HCT116 (cell line): Measurements from ENCODE around the gene TOGARAM1. TPM values are rescaled to one million over a fixed set of nuclear protein-coding genes. Genes with fewer than 3 reads are reported as not detected.

Experiments used
- ATAC-seq: fragments of 200-7000 bp; cut with Tn5 transposase; 2 replicates; pipeline ENCODE4 v1.9.1; 2020; ENCODE audit warnings: mild to moderate bottlenecking, moderate library complexity
- BruUV-seq: library from RNA; stranded (reverse); fragments of 400-500 nt; replicated peaks from 2 replicates; lab custom pipeline; 2021; lab: Mats Ljungman, UMichigan
- CTCF ChIA-PET: fragments of 300-600 bp; sonication (Branson Sonifier 250); formaldehyde crosslinking; loops from one replicate; lab custom pipeline; 2021; ENCODE audit warnings: antibody characterized with exemption; lab: Charles Lee
- POLR2A ChIA-PET: fragments of 300-600, 350-600 bp; sonication (Branson Sonifier 250); formaldehyde crosslinking; loops from one replicate; lab custom pipeline; 2021; ENCODE audit warnings: antibody characterized with exemption; lab: Charles Lee
- RAD21 ChIA-PET, 2 experiments: fragments of 300-600 bp; sonication (Branson Sonifier 250); formaldehyde crosslinking; loops; one replicate each; lab custom pipeline; 2023; ENCODE audit warnings: low total read pairs in 2 of 2; ENCODE audit not compliant: uncharacterized antibody in 2 of 2, unreplicated experiment in 2 of 2, low non-redundant PET in 1 of 2; lab: Charles Lee
- DNase-seq: peaks from one replicate; pipeline ENCODE4 v3.0.0-alpha.2; 2010; ENCODE audit warnings: low read depth, low spot score
- H2AFZ ChIP-seq: fragments of 200-600 bp; shearing (Covaris generic), sonication (generic); 2 replicates; pipeline ENCODE4 v1.6.1; 2017; ENCODE audit warnings: low read depth, mixed run types, mixed read lengths, antibody characterized with exemption, low read length; ENCODE audit not compliant: poor library complexity, severe bottlenecking
- H3K27ac ChIP-seq: 2 replicates; pipeline ENCODE4 v1.5.1; 2012; ENCODE audit warnings: low read depth, low read length
- H3K27me3 ChIP-seq: fragments of 200-600 bp; sonication (generic); 2 replicates; pipeline ENCODE4 v1.6.1; 2016; ENCODE audit warnings: mixed run types, low read length, mixed read lengths; ENCODE audit not compliant: insufficient read depth
- H3K36me3 ChIP-seq, 2 experiments: fragments of 200-500 bp in 1 of 2; fragments of 200-600 bp in 1 of 2; sonication (Bioruptor generic) in 1 of 2; sonication (generic) in 1 of 2; 2 replicates each; pipeline versions ENCODE4 v1.5.1 to v1.6.1; 2014 to 2016; ENCODE audit warnings: low read length in 2 of 2, inconsistent platforms in 1 of 2, mixed read lengths in 1 of 2, mixed run types in 1 of 2; ENCODE audit not compliant: insufficient read depth in 2 of 2, control insufficient read depth in 1 of 2
- H3K4me1 ChIP-seq, 2 experiments: fragments of 200-600 bp in 1 of 2; sonication (generic) in 1 of 2; 2 replicates each; pipeline versions ENCODE4 v1.5.1 to v1.6.1; 2012 to 2017; ENCODE audit warnings: low read length in 2 of 2, inconsistent platforms in 1 of 2, mild to moderate bottlenecking in 1 of 2, mixed read lengths in 1 of 2, mixed run types in 1 of 2, moderate library complexity in 1 of 2; ENCODE audit not compliant: insufficient read depth in 2 of 2, control insufficient read depth in 1 of 2
- H3K4me2 ChIP-seq: fragments of 200-600 bp; sonication (generic); 2 replicates; pipeline ENCODE4 v1.6.1; 2017; ENCODE audit warnings: mixed run types, low read length, mixed read lengths
- H3K4me3 ChIP-seq, 2 experiments: fragments of 200-600 bp in 1 of 2; sonication (generic) in 1 of 2; replicated peaks in 1 of 2; 2 replicates each; pipeline ENCODE4 v1.5.1; 2011 to 2016; ENCODE audit warnings: low read length in 2 of 2, control low read depth in 1 of 2, low read depth in 1 of 2, mild to moderate bottlenecking in 1 of 2, mixed read lengths in 1 of 2, mixed run types in 1 of 2
- H3K79me2 ChIP-seq: fragments of 200-600 bp; sonication (generic); 2 replicates; pipeline ENCODE4 v1.6.1; 2017; ENCODE audit warnings: mild to moderate bottlenecking, mixed run types, low read length, moderate library complexity, mixed read lengths; ENCODE audit not compliant: insufficient read depth
- H3K9ac ChIP-seq: fragments of 200-600 bp; sonication (generic); 2 replicates; pipeline ENCODE4 v1.6.1; 2016; ENCODE audit warnings: low read length, mixed read lengths
- H3K9me2 ChIP-seq: fragments of 200-600 bp; sonication (generic), shearing (Covaris generic); 2 replicates; pipeline ENCODE4 v1.6.1; 2017; ENCODE audit warnings: mixed run types, mild to moderate bottlenecking, moderate library complexity; ENCODE audit not compliant: insufficient read depth
- H3K9me3 ChIP-seq, 2 experiments: fragments of 200-500 bp in 1 of 2; fragments of 200-600 bp in 1 of 2; sonication (Bioruptor generic) in 1 of 2; sonication (generic) in 1 of 2; 2 replicates each; pipeline ENCODE4 v1.6.1; 2014 to 2017; ENCODE audit warnings: low read length in 2 of 2, mixed read lengths in 2 of 2, inconsistent platforms in 1 of 2, low read depth in 1 of 2, mild to moderate bottlenecking in 1 of 2, mixed run types in 1 of 2, moderate library complexity in 1 of 2; ENCODE audit not compliant: control insufficient read depth in 1 of 2, insufficient read depth in 1 of 2
- H4K20me1 ChIP-seq: fragments of 200-600 bp; sonication (generic), shearing (Covaris generic); 2 replicates; pipeline ENCODE4 v1.6.1; 2017; ENCODE audit warnings: mixed run types, mild to moderate bottlenecking, moderate library complexity; ENCODE audit not compliant: insufficient read depth
- CBX3 ChIP-seq: IDR thresholded peaks from 2 replicates; pipeline ENCODE4 v1.6.1; 2012; ENCODE audit warnings: low read depth
- CEBPB ChIP-seq: IDR thresholded peaks from 2 replicates; pipeline ENCODE4 v1.6.1; 2012; ENCODE audit warnings: low read depth
- CTCF ChIP-seq, 3 experiments: fragments of 200-600 bp in 1 of 3; sonication (generic) in 1 of 3; IDR thresholded peaks in 2 of 3; conservative IDR thresholded peaks in 1 of 3; 2 replicates each; pipeline ENCODE4 v1.5.1; 2012 to 2017; ENCODE audit warnings: low read depth in 2 of 3, low read length in 2 of 3, antibody characterized with exemption in 1 of 3, borderline replicate concordance in 1 of 3, control low read depth in 1 of 3, mild to moderate bottlenecking in 1 of 3, mixed read lengths in 1 of 3, mixed run types in 1 of 3, moderate library complexity in 1 of 3; ENCODE audit not compliant: insufficient read depth in 1 of 3
- EGR1 ChIP-seq: IDR thresholded peaks from 2 replicates; pipeline ENCODE4 v1.6.1; 2012; ENCODE audit warnings: low read depth
- ELF1 ChIP-seq: IDR thresholded peaks from 2 replicates; pipeline ENCODE4 v1.6.1; 2012; ENCODE audit warnings: low read depth, borderline replicate concordance
- EZH2 ChIP-seq: fragments of 200-600 bp; sonication (generic); IDR thresholded peaks from 2 replicates; pipeline ENCODE4 v1.6.1; 2017; ENCODE audit warnings: antibody characterized with exemption, mixed run types
- JUND ChIP-seq: IDR thresholded peaks from 2 replicates; pipeline ENCODE4 v1.6.1; 2012
- RAD21 ChIP-seq: IDR thresholded peaks from 2 replicates; pipeline ENCODE4 v1.6.1; 2012; ENCODE audit warnings: low read depth, mild to moderate bottlenecking
- SIN3A ChIP-seq: IDR thresholded peaks from 2 replicates; pipeline ENCODE4 v1.6.1; 2012; ENCODE audit warnings: low read depth
- SP1 ChIP-seq: IDR thresholded peaks from 2 replicates; pipeline ENCODE4 v1.6.1; 2012; ENCODE audit warnings: low read depth
- SRF ChIP-seq: IDR thresholded peaks from 2 replicates; pipeline ENCODE4 v1.6.1; 2012; ENCODE audit warnings: low read depth
- TCF7L2 ChIP-seq: IDR thresholded peaks from 2 replicates; pipeline ENCODE4 v1.7.0; 2011; ENCODE audit warnings: borderline replicate concordance, inconsistent platforms; ENCODE audit not compliant: insufficient read depth, insufficient read length; ENCODE audit errors: extremely low read depth
- YY1 ChIP-seq: IDR thresholded peaks from 2 replicates; pipeline ENCODE4 v1.6.1; 2011; ENCODE audit warnings: low read length, low read depth, moderate library complexity, mild to moderate bottlenecking; ENCODE audit not compliant: insufficient replicate concordance; ENCODE audit errors: extremely low read depth
- ZBTB33 ChIP-seq: IDR thresholded peaks from 2 replicates; pipeline ENCODE4 v1.6.1; 2011; ENCODE audit warnings: mild to moderate bottlenecking, low read length, moderate library complexity; ENCODE audit not compliant: insufficient replicate concordance; ENCODE audit errors: extremely low read depth
- ZFX ChIP-seq: fragments of 450-650 bp; IDR thresholded peaks from 2 replicates; pipeline ENCODE4 v1.6.1; 2017
- ZNF274 ChIP-seq: fragments of 200-500 bp; sonication (Bioruptor generic); IDR thresholded peaks from 2 replicates; pipeline ENCODE4 v1.6.1; 2014; ENCODE audit warnings: mild to moderate bottlenecking, low read depth, low read length, inconsistent platforms
- intact Hi-C: fragments of 100-400 bp; cut with micrococcal nuclease; formaldehyde crosslinking; loops from 2 replicates; pipeline ENCODE4 v1.10.0; 2022
- total RNA-seq: library from RNA; stranded (reverse); gene quantifications from one replicate; pipeline ENCODE4 v1.2.1, GENCODE V29; 2021; ENCODE audit not compliant: unreplicated experiment
- TF ChIP-seq, protein P1 (sequence below): IDR thresholded peaks from 2 replicates; pipeline ENCODE4 v1.6.1; 2012
- TF ChIP-seq, protein P2 (sequence below): IDR thresholded peaks from 2 replicates; pipeline ENCODE4 v1.6.1; 2012

TOGARAM1 gene
- total RNA-seq, 1 experiment from 2014 or later = 1.9 TPM

GRCh38 chr14:44955528-44955927 lies 6.5 kb upstream of the TOGARAM1 start:
- Histone ChIP-seq H3K4me2 (no peak overlapping the region), H4K20me1 (no peaks in the 10 kb centered on the region; the same call in 1 of the 2 replicates), H2AFZ (no peak overlapping the region), H3K4me3 (no peak overlapping the region), H3K9ac (no peak overlapping the region), H3K9me3 (no peaks in the 10 kb centered on the region), H3K9me2 (no peaks in the 10 kb centered on the region), H3K27ac (no peak overlapping the region), H3K27me3 (no peaks in the 10 kb centered on the region), H3K4me1 (peaks cover 8 to 9% of the 10 kb centered on the region in 2 experiments; a peak in 3 of 4 replicates), H3K36me3 (no peaks in the 10 kb centered on the region), H3K79me2 (peaks cover 95% of the 10 kb centered on the region)
- ChIA-PET CTCF (no interaction called here), POLR2A (no interaction called here), RAD21 (no interaction called here)
- intact Hi-C loops = no loop called here
- no peak for DNase-seq
- no TSS peak for BruUV-seq
- TF ChIP-seq ELF1 = no peak
- TF ChIP-seq ZBTB33 = no peak
- no peak for TF ChIP-seq SIN3A
- TF ChIP-seq JUND = no peak
- TF ChIP-seq SRF = no peak
- TF ChIP-seq EGR1 = no peak
- no peak for TF ChIP-seq EZH2
- TF ChIP-seq ZFX = no peak
- TF ChIP-seq CBX3 = no peak
- TF ChIP-seq SP1 = no peak
- TF ChIP-seq, protein P1, sequence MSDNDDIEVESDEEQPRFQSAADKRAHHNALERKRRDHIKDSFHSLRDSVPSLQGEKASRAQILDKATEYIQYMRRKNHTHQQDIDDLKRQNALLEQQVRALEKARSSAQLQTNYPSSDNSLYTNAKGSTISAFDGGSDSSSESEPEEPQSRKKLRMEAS = no peak
- TF ChIP-seq ZNF274 = no peak
- no peak for TF ChIP-seq TCF7L2
- no peak for TF ChIP-seq YY1
- no peak for TF ChIP-seq CEBPB
- TF ChIP-seq, protein P2, sequence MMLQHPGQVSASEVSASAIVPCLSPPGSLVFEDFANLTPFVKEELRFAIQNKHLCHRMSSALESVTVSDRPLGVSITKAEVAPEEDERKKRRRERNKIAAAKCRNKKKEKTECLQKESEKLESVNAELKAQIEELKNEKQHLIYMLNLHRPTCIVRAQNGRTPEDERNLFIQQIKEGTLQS = no peak
- no peak for TF ChIP-seq CTCF (IDR thresholded peaks at IDR 0.05 in 2 of 3, conservative IDR thresholded peaks at IDR 0.05 in 1 of 3; ENCODE audit: borderline replicate concordance in 1 of 3, insufficient read depth in 1 of 3, low read depth in 2 of 3, low read length in 2 of 3)
- no peak for TF ChIP-seq RAD21
- ATAC-seq = no peak
